HG03095 (cell line): ENCODE results near the gene SSRP1.
"Not testable (repeated sequence)": the region's sequence is repeated elsewhere in the genome, so short reads cannot be mapped to it uniquely, and the experiment has no call there.

Source experiments
- ATAC-seq: cut with Tn5 transposase; IDR thresholded peaks from one replicate; pipeline ENCODE4 v1.9.1; 2021; ENCODE audit warnings: moderate library complexity; ENCODE audit not compliant: unreplicated experiment

SSRP1 gene

GRCh38 chr11:57335343-57336110 is at the start of gene SSRP1:
TSS of gene SSRP1 (minus strand) at chr11:57335892. CDS start at chr11:57335121, 771 bp downstream.
- peak; percentile 99 for ATAC-seq

- no peak for ATAC-seq
Measured at GRCh38 chr11:57380975-57381374, 45.3 kb upstream of the SSRP1 start, which contains the start of gene PRG3. TSS of gene PRG3 (minus strand) at chr11:57381150. CDS start at chr11:57380708, 442 bp downstream.

GRCh38 chr11:57379732-57380131 is 44.0 kb upstream of the SSRP1 start:
- ATAC-seq = no peak

- ATAC-seq = no peak
Measured at GRCh38 chr11:57378186-57378585, 42.5 kb upstream of the SSRP1 start.

- ATAC-seq = no peak
Measured at GRCh38 chr11:57377107-57377506, 41.4 kb upstream of the SSRP1 start.

- no peak for ATAC-seq
Measured at GRCh38 chr11:57376095-57377090, 40.7 kb upstream of the SSRP1 start.

- no peak for ATAC-seq
Measured at GRCh38 chr11:57375490-57375889, 39.8 kb upstream of the SSRP1 start.

- ATAC-seq = no peak
Measured at GRCh38 chr11:57374966-57375365, 39.3 kb upstream of the SSRP1 start.

GRCh38 chr11:57373146-57373545 is 37.5 kb upstream of the SSRP1 start:
- ATAC-seq = no peak

GRCh38 chr11:57370941-57371340 is 35.2 kb upstream of the SSRP1 start:
- no peak for ATAC-seq

GRCh38 chr11:57370251-57370650 is 34.6 kb upstream of the SSRP1 start:
- ATAC-seq = no peak

GRCh38 chr11:57368845-57369232 is 33.1 kb upstream of the SSRP1 start:
- no peak for ATAC-seq

- ATAC-seq = no peak
Measured at GRCh38 chr11:57368106-57368844, 32.6 kb upstream of the SSRP1 start.

GRCh38 chr11:57364851-57365660 is 29.4 kb upstream of the SSRP1 start:
- ATAC-seq = no peak

GRCh38 chr11:57363131-57364080 is 27.7 kb upstream of the SSRP1 start:
- no peak for ATAC-seq

GRCh38 chr11:57361926-57362325 is 26.2 kb upstream of the SSRP1 start:
- no peak for ATAC-seq

- ATAC-seq = not testable (repeated sequence)
Measured at GRCh38 chr11:57361420-57361819, 25.7 kb upstream of the SSRP1 start.

- no peak for ATAC-seq
Measured at GRCh38 chr11:57360991-57361390, 25.3 kb upstream of the SSRP1 start.
